WTC11 (cell line): ENCODE measurements around the gene LRRC8D. TPM values are rescaled to one million over a fixed set of nuclear protein-coding genes. Genes with fewer than 3 reads are reported as not detected.
A peak's percentile ranks its signal among the peaks of the same experiment; 100 is the strongest.

Experiments
- ATAC-seq: fragments of 200-7000 bp; cut with Tn5 transposase; 2 replicates; pipeline ENCODE4 v1.10.0; 2021; ENCODE audit warnings: mild to moderate bottlenecking, moderate library complexity
- CTCF ChIA-PET: fragments of 300-600 bp; sonication (Branson Sonifier 250); formaldehyde crosslinking; loops from one replicate; lab custom pipeline; 2021; ENCODE audit warnings: antibody characterized with exemption; lab: Charles Lee
- POLR2A ChIA-PET: fragments of 350-600 bp; sonication (Branson Sonifier 250); formaldehyde crosslinking; loops from one replicate; lab custom pipeline; 2021; ENCODE audit warnings: antibody characterized with exemption; lab: Charles Lee
- DNase-seq: peaks from one replicate; pipeline ENCODE4 v3.0.0; 2021; ENCODE audit warnings: low spot score
- H3K27ac Mint-ChIP-seq: 2 replicates; pipeline ENCODE4 v1.8.0; 2021; ENCODE audit warnings: mixed read lengths
- H3K27me3 Mint-ChIP-seq: 2 replicates; pipeline ENCODE4 v1.8.0; 2021; ENCODE audit warnings: low read depth, mild to moderate bottlenecking, moderate library complexity, mixed read lengths
- H3K36me3 Mint-ChIP-seq: 2 replicates; pipeline ENCODE4 v1.8.0; 2021; ENCODE audit warnings: mixed read lengths
- H3K4me1 Mint-ChIP-seq: 2 replicates; pipeline ENCODE4 v1.8.0; 2022; ENCODE audit warnings: mixed read lengths
- H3K4me3 Mint-ChIP-seq: 2 replicates; pipeline ENCODE4 v1.8.0; 2021; ENCODE audit warnings: mild to moderate bottlenecking, moderate library complexity, mixed read lengths
- H3K9me3 Mint-ChIP-seq: 2 replicates; pipeline ENCODE4 v1.8.0; 2021; ENCODE audit warnings: mixed read lengths
- ESRRA ChIP-seq: sonication (generic); formaldehyde crosslinking; IDR thresholded peaks from 2 replicates; pipeline ENCODE4 v1.8.1; 2022; ENCODE audit warnings: mild to moderate bottlenecking, missing genetic modification reagents, borderline replicate concordance
- ETV6 ChIP-seq: sonication (generic); formaldehyde crosslinking; IDR thresholded peaks from 2 replicates; pipeline ENCODE4 v1.8.1; 2022; ENCODE audit warnings: mild to moderate bottlenecking, missing genetic modification reagents
- FOXK1 ChIP-seq: sonication (generic); formaldehyde crosslinking; IDR thresholded peaks from 2 replicates; pipeline ENCODE4 v1.8.0; 2022; ENCODE audit warnings: mild to moderate bottlenecking, moderate library complexity, missing genetic modification reagents
- GABPB1 ChIP-seq: sonication (generic); formaldehyde crosslinking; IDR thresholded peaks from 2 replicates; pipeline ENCODE4 v1.8.1; 2023; ENCODE audit warnings: mild to moderate bottlenecking, missing genetic modification reagents
- GRHL2 ChIP-seq: fragments of 250-450 bp; sonication (Bioruptor Pico); IDR thresholded peaks from 2 replicates; pipeline ENCODE4 v1.8.0; 2022; ENCODE audit warnings: mild to moderate bottlenecking, moderate library complexity; ENCODE audit not compliant: insufficient replicate concordance, severe bottlenecking
- HMGA2 ChIP-seq: fragments of 250-450 bp; sonication (Bioruptor Pico); IDR thresholded peaks from 2 replicates; pipeline ENCODE4 v1.4.0; 2021; ENCODE audit warnings: mild to moderate bottlenecking, moderate library complexity
- MYBL2 ChIP-seq: sonication (generic); formaldehyde crosslinking; IDR thresholded peaks from 2 replicates; pipeline ENCODE4 v1.8.1; 2023; ENCODE audit warnings: mild to moderate bottlenecking, moderate library complexity, missing genetic modification reagents
- NFATC4 ChIP-seq: fragments of 250-450 bp; sonication (Bioruptor Pico); IDR thresholded peaks from 2 replicates; pipeline ENCODE4 v1.9.0; 2021; ENCODE audit warnings: mild to moderate bottlenecking
- NFE2L1 ChIP-seq: sonication (generic); formaldehyde crosslinking; IDR thresholded peaks from 2 replicates; pipeline ENCODE4 v1.8.1; 2023; ENCODE audit warnings: missing genetic modification reagents
- PRRX2 ChIP-seq: fragments of 250-450 bp; sonication (Bioruptor Pico); IDR thresholded peaks from 2 replicates; pipeline ENCODE4 v1.8.0; 2021; ENCODE audit warnings: mild to moderate bottlenecking
- TP53 ChIP-seq: sonication (generic); formaldehyde crosslinking; IDR thresholded peaks from 2 replicates; pipeline ENCODE4 v1.8.1; 2023; ENCODE audit warnings: mild to moderate bottlenecking, missing genetic modification reagents
- ZBTB21 ChIP-seq: sonication (generic); formaldehyde crosslinking; IDR thresholded peaks from 2 replicates; pipeline ENCODE4 v1.8.1; 2023; ENCODE audit warnings: mild to moderate bottlenecking, missing genetic modification reagents, borderline replicate concordance
- ZNF232 ChIP-seq: sonication (generic); formaldehyde crosslinking; IDR thresholded peaks from 2 replicates; pipeline ENCODE4 v1.8.0; 2022; ENCODE audit warnings: mild to moderate bottlenecking, missing genetic modification reagents
- total RNA-seq: library from RNA; stranded (reverse); gene quantifications from 3 replicates; pipeline ENCODE4 v1.2.3, GENCODE V29; 2021
- TF ChIP-seq, protein P1 (sequence below): sonication (generic); formaldehyde crosslinking; IDR thresholded peaks from 2 replicates; pipeline ENCODE4 v1.8.0; 2022; ENCODE audit warnings: mild to moderate bottlenecking, missing genetic modification reagents
- TF ChIP-seq, protein P2 (sequence below): sonication (generic); formaldehyde crosslinking; IDR thresholded peaks from 2 replicates; pipeline ENCODE4 v1.8.0; 2023; ENCODE audit warnings: missing genetic modification reagents, mild to moderate bottlenecking, borderline replicate concordance
- TF ChIP-seq, protein P3 (sequence below): sonication (generic); formaldehyde crosslinking; IDR thresholded peaks from 2 replicates; pipeline ENCODE4 v1.8.0; 2023; ENCODE audit warnings: missing genetic modification reagents
- TF ChIP-seq, protein P4 (sequence below): sonication (generic); formaldehyde crosslinking; IDR thresholded peaks from 2 replicates; pipeline ENCODE4 v1.8.1; 2023; ENCODE audit warnings: mild to moderate bottlenecking, missing genetic modification reagents, moderate library complexity
- TF ChIP-seq, protein P5 (sequence below): sonication (generic); formaldehyde crosslinking; IDR thresholded peaks from 2 replicates; pipeline ENCODE4 v1.8.0; 2023; ENCODE audit warnings: mild to moderate bottlenecking, missing genetic modification reagents

LRRC8D gene
- total RNA-seq, 1 experiment from 2014 or later = 42.6 TPM

DNA sequence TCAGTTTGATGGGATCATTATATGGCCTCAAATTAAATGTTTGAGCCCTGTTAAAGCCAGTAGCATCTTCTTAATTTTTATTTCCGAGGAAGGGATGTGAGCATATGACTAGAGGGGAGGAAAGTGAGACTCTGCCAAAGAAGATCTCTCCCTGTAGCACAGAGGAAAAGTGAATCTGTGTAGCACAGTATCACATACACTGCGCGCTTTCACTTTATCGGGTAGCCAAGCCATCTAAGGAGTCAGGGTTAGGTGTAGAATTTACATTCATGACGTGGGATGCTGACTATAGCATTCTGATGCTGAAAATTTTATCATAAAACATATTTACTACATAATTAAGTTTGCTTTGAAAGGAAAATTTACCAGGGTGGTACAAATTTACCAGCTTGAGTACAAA is 24.0 kb downstream of the LRRC8D start:
- ATAC-seq (no peak), DNase-seq (no peak)
- no peak overlapping the region for H3K27ac Mint-ChIP-seq
- POLR2A ChIA-PET = no interaction called here
- H3K4me1 Mint-ChIP-seq = peaks cover 38% of the 10 kb centered on the region
- peaks cover 26% of the 10 kb centered on the region for H3K36me3 Mint-ChIP-seq
- TF ChIP-seq, protein P1, sequence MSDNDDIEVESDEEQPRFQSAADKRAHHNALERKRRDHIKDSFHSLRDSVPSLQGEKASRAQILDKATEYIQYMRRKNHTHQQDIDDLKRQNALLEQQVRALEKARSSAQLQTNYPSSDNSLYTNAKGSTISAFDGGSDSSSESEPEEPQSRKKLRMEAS (CRISPR knock-in tag) = no peak
- no peak for TF ChIP-seq NFATC4 (CRISPR knock-in tag)
- TF ChIP-seq MYBL2 (CRISPR knock-in tag) = no peak
- TF ChIP-seq NFE2L1 (CRISPR knock-in tag) = no peak
- TF ChIP-seq TP53 = no peak
- no peak for TF ChIP-seq ZBTB21
- TF ChIP-seq, protein P2, sequence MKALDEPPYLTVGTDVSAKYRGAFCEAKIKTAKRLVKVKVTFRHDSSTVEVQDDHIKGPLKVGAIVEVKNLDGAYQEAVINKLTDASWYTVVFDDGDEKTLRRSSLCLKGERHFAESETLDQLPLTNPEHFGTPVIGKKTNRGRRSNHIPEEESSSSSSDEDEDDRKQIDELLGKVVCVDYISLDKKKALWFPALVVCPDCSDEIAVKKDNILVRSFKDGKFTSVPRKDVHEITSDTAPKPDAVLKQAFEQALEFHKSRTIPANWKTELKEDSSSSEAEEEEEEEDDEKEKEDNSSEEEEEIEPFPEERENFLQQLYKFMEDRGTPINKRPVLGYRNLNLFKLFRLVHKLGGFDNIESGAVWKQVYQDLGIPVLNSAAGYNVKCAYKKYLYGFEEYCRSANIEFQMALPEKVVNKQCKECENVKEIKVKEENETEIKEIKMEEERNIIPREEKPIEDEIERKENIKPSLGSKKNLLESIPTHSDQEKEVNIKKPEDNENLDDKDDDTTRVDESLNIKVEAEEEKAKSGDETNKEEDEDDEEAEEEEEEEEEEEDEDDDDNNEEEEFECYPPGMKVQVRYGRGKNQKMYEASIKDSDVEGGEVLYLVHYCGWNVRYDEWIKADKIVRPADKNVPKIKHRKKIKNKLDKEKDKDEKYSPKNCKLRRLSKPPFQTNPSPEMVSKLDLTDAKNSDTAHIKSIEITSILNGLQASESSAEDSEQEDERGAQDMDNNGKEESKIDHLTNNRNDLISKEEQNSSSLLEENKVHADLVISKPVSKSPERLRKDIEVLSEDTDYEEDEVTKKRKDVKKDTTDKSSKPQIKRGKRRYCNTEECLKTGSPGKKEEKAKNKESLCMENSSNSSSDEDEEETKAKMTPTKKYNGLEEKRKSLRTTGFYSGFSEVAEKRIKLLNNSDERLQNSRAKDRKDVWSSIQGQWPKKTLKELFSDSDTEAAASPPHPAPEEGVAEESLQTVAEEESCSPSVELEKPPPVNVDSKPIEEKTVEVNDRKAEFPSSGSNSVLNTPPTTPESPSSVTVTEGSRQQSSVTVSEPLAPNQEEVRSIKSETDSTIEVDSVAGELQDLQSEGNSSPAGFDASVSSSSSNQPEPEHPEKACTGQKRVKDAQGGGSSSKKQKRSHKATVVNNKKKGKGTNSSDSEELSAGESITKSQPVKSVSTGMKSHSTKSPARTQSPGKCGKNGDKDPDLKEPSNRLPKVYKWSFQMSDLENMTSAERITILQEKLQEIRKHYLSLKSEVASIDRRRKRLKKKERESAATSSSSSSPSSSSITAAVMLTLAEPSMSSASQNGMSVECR = no peak
- no peak for TF ChIP-seq FOXK1 (CRISPR knock-in tag)
- no peak for TF ChIP-seq HMGA2 (CRISPR knock-in tag)
- no peak for TF ChIP-seq ETV6 (CRISPR knock-in tag)
- TF ChIP-seq GRHL2 (CRISPR knock-in tag) = no peak
- TF ChIP-seq, protein P3, sequence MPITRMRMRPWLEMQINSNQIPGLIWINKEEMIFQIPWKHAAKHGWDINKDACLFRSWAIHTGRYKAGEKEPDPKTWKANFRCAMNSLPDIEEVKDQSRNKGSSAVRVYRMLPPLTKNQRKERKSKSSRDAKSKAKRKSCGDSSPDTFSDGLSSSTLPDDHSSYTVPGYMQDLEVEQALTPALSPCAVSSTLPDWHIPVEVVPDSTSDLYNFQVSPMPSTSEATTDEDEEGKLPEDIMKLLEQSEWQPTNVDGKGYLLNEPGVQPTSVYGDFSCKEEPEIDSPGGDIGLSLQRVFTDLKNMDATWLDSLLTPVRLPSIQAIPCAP = no peak
- TF ChIP-seq, protein P4, sequence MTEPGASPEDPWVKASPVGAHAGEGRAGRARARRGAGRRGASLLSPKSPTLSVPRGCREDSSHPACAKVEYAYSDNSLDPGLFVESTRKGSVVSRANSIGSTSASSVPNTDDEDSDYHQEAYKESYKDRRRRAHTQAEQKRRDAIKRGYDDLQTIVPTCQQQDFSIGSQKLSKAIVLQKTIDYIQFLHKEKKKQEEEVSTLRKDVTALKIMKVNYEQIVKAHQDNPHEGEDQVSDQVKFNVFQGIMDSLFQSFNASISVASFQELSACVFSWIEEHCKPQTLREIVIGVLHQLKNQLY (CRISPR knock-in tag) = no peak
- TF ChIP-seq, all 79 proteins: peak for 0
- CTCF ChIA-PET = no interaction called here
- Mint-ChIP-seq H3K4me3 (peak overlapping the region; percentile 85; the same call in 1 of the 2 replicates), H3K27me3 (no peaks in the 10 kb centered on the region), H3K9me3 (no peaks in the 10 kb centered on the region)

DNA sequence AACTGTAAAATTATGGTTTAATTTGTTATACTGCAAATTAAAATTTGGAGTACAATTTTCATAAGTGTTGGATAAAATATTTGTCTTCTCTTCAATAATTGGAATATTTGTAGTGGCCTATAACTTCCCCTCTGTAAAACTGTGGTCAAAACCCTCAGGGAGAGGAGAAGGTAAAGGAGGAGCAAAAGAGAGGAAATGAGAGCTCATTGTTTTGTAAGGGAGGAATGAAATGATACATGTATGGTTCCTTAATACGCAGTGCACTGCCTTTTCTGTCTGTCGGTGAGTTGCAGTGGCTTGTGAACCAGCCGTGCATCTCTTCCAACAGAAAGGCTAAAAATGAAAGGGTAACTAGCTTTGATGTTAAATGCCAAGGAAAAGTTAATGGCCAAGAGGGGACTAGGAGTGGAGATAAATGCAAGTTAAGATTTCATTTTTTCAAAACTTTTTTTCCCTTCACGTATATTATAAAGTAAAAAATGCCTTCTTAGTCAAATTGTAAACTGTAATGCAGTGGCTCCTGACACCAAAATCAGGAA is 26.4 kb downstream of the LRRC8D start:
- Mint-ChIP-seq H3K9me3 (no peaks in the 10 kb centered on the region), H3K36me3 (peaks cover 29% of the 10 kb centered on the region), H3K27me3 (no peaks in the 10 kb centered on the region), H3K27ac (no peak overlapping the region; the same call in 1 of the 2 replicates)
- DNase-seq (no peak), ATAC-seq (no peak)
- TF ChIP-seq ESRRA (CRISPR knock-in tag) = no peak
- TF ChIP-seq ZNF232 (CRISPR knock-in tag) = no peak
- no peak for TF ChIP-seq PRRX2 (CRISPR knock-in tag)
- TF ChIP-seq, protein P5, sequence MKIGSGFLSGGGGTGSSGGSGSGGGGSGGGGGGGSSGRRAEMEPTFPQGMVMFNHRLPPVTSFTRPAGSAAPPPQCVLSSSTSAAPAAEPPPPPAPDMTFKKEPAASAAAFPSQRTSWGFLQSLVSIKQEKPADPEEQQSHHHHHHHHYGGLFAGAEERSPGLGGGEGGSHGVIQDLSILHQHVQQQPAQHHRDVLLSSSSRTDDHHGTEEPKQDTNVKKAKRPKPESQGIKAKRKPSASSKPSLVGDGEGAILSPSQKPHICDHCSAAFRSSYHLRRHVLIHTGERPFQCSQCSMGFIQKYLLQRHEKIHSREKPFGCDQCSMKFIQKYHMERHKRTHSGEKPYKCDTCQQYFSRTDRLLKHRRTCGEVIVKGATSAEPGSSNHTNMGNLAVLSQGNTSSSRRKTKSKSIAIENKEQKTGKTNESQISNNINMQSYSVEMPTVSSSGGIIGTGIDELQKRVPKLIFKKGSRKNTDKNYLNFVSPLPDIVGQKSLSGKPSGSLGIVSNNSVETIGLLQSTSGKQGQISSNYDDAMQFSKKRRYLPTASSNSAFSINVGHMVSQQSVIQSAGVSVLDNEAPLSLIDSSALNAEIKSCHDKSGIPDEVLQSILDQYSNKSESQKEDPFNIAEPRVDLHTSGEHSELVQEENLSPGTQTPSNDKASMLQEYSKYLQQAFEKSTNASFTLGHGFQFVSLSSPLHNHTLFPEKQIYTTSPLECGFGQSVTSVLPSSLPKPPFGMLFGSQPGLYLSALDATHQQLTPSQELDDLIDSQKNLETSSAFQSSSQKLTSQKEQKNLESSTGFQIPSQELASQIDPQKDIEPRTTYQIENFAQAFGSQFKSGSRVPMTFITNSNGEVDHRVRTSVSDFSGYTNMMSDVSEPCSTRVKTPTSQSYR (CRISPR knock-in tag) = no peak
- no peak for TF ChIP-seq GABPB1
- TF ChIP-seq, all 79 proteins: peak for 0
- ChIA-PET POLR2A (no interaction called here), CTCF (interaction anchor here (1.4 kb wide), 1 partner anchor 85 kb away, joined by 3 read pairs; no protein-coding TSS in a partner anchor)
- Mint-ChIP-seq H3K4me3 (no peak overlapping the region), H3K4me1 (peaks cover 14% of the 10 kb centered on the region)
